ENCODE data around the gene TECPR1.
A peak's percentile ranks its signal among the peaks of the same experiment; 100 is the strongest.

TECPR1 gene

GRCh38 chr7:98186452-98187137 is 65.4 kb downstream of the TECPR1 start:
- DNase-seq: no peak

GRCh38 chr7:98185101-98185500 is 66.9 kb downstream of the TECPR1 start:
- no peak for DNase-seq

GRCh38 chr7:98180751-98181150 is 71.3 kb downstream of the TECPR1 start:
- no peak for DNase-seq

GRCh38 chr7:98178762-98179490 is 73.1 kb downstream of the TECPR1 start:
- DNase-seq: no peak

- DNase-seq: no peak
These were observed 73.7 kb downstream of the TECPR1 start for GRCh38 chr7:98178321-98178720.

- DNase-seq: no peak
These were observed 74.5 kb downstream of the TECPR1 start for GRCh38 chr7:98177553-98177952.

- DNase-seq: no peak
These were observed 76.6 kb downstream of the TECPR1 start for GRCh38 chr7:98175260-98175940.

GRCh38 chr7:98174334-98175259 is 77.4 kb downstream of the TECPR1 start:
- no peak for DNase-seq

GRCh38 chr7:98171449-98171848 is 80.6 kb downstream of the TECPR1 start:
- no peak for DNase-seq

GRCh38 chr7:98170966-98171365 is 81.1 kb downstream of the TECPR1 start:
- DNase-seq: no peak

GRCh38 chr7:98168904-98169621 is 83.0 kb downstream of the TECPR1 start:
- no peak for DNase-seq

GRCh38 chr7:98168181-98168903 is 83.7 kb downstream of the TECPR1 start:
- peak; percentile 85 for DNase-seq

GRCh38 chr7:98167653-98168052 is 84.4 kb downstream of the TECPR1 start:
- DNase-seq: no peak

GRCh38 chr7:98166668-98166970 is 85.4 kb downstream of the TECPR1 start:
- DNase-seq: no peak

GRCh38 chr7:98165827-98166667 is 86.0 kb downstream of the TECPR1 start:
- DNase-seq: peak; percentile 70
